Tibial artery (tissue), 4 donors: ENCODE measurements around the gene NPAS3.

Experiments used
- DNase-seq, 2 donors: peaks; one replicate each; pipeline ENCODE4 v3.0.0-alpha.2; 2019
- H3K27ac ChIP-seq, 2 donors: fragments of 200-600 bp; sonication (generic) in 1 of 2; 1 replicate in 1 of 2; 2 replicates in 1 of 2; pipeline ENCODE4 v1.5.1; 2018 to 2019; ENCODE audit warnings: mild to moderate bottlenecking in 1 of 2
- H3K27me3 ChIP-seq, 2 donors: fragments of 200-600 bp; sonication (generic) in 1 of 2; one replicate each; pipeline versions ENCODE4 v1.5.1 to v1.6.0; 2016 to 2019
- H3K36me3 ChIP-seq, 3 donors: fragments of 200-600 bp; sonication (generic) in 2 of 3; one replicate each; pipeline ENCODE4 v1.5.1; 2016 to 2019; ENCODE audit warnings: mild to moderate bottlenecking in 2 of 3
- H3K4me1 ChIP-seq, 4 donors: fragments of 200-600 bp; sonication (generic) in 2 of 4; 1 replicate in 3 of 4; 2 replicates in 1 of 4; pipeline ENCODE4 v1.5.1; 2016 to 2019
- H3K4me3 ChIP-seq, 2 donors: fragments of 200-600 bp; sonication (generic) in 1 of 2; 1 replicate in 1 of 2; 2 replicates in 1 of 2; pipeline ENCODE4 v1.5.1; 2018 to 2019; ENCODE audit warnings: mild to moderate bottlenecking in 2 of 2
- H3K9me3 ChIP-seq, 3 donors: fragments of 200-600 bp; sonication (generic) in 1 of 3; one replicate each; pipeline ENCODE4 v1.5.1; 2016 to 2019
- CTCF ChIP-seq, 2 experiments: fragments of 200-600 bp in 1 of 2; fragments of 450-650 bp in 1 of 2; IDR thresholded peaks; one replicate each; pipeline ENCODE4 v1.5.1; 2017 to 2019; ENCODE audit warnings: antibody characterized with exemption in 2 of 2, mild to moderate bottlenecking in 1 of 2, moderate library complexity in 1 of 2
- intact Hi-C: fragments of 100-400 bp; cut with DNase I; formaldehyde crosslinking; loops from one replicate; pipeline ENCODE4 v1.15.0; 2023; ENCODE audit warnings: low total_unique reads

The NPAS3 gene

GRCh38 chr14:32980902-32981501 lies 42.3 kb downstream of the NPAS3 start:
- H3K4me3 ChIP-seq: no peak overlapping the region
- intact Hi-C loops: no loop called here
- no peak overlapping the region for H3K27ac ChIP-seq
- no peak for TF ChIP-seq CTCF (IDR thresholded peaks at IDR 0.05)
- no peaks in the 10 kb centered on the region for H3K36me3 ChIP-seq
- no peaks in the 10 kb centered on the region for H3K9me3 ChIP-seq
- DNase-seq: no peak
- no peaks in the 10 kb centered on the region for H3K4me1 ChIP-seq
- no peaks in the 10 kb centered on the region for H3K27me3 ChIP-seq

DNA sequence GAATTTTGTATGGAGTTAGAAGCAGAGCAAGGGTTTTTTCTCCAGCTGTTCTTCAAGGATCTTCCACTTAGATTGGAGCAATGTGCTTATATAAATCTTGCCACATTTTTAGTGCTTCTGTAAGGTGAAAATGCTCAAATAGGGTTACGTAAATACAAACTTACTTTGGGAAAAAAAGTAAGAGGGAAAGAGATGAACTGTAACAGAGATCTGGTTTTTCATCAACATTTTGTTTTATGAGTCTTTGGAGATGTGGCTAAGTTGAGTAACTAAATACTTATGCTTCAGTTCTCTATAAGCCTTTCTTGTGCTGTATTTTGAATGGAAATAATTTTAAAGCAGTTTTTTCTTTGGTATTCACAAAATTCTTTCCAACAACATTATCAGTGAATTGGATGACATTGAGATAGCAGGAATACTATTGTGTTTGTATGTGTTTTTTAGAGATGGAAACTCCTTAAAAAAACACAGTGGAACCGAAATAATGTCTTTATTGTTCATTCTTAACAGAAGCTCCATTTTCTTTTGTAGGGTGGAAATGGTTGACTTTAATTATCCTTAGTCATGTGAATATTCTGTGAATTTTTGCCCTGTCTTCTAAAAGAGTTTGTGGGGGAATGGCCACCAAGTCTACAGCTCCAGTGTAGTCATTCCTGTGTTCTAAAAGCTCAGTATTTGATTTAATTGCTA lies 45.7 kb downstream of the NPAS3 start:
- H3K4me1 ChIP-seq: no peaks in the 10 kb centered on the region
- H3K27me3 ChIP-seq: no peaks in the 10 kb centered on the region
- no peak overlapping the region for H3K27ac ChIP-seq
- intact Hi-C loops: no loop called here
- H3K9me3 ChIP-seq: no peaks in the 10 kb centered on the region
- no peak overlapping the region for H3K4me3 ChIP-seq
- DNase-seq: no peak
- no peak for TF ChIP-seq CTCF (IDR thresholded peaks at IDR 0.05)
- no peaks in the 10 kb centered on the region for H3K36me3 ChIP-seq

DNA sequence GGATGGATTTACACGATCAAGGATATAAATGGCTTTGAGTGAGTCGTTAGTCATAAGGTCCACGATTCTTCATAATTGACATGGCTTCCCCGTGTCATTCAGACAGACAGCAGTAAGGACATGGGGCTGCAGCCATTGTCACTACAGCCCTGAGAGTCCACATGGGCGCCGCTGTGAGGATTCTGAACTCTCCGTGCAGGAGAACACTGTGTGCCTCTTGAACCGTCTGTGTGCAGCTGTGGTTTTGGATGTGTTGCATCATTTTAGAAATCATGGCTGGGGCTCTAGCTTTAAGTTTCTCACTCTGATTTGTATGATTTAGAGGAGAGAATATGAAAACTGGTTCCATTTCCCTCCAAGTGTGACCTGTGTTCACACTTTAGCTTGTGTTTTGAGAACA lies 47.2 kb downstream of the NPAS3 start:
- no peak overlapping the region for H3K4me3 ChIP-seq
- no peak overlapping the region for H3K27ac ChIP-seq
- H3K9me3 ChIP-seq: no peaks in the 10 kb centered on the region
- DNase-seq: no peak
- H3K36me3 ChIP-seq: no peaks in the 10 kb centered on the region
- no peak for TF ChIP-seq CTCF (IDR thresholded peaks at IDR 0.05)
- no peaks in the 10 kb centered on the region for H3K4me1 ChIP-seq
- no peaks in the 10 kb centered on the region for H3K27me3 ChIP-seq
- intact Hi-C loops: no loop called here

GRCh38 chr14:32986791-32987540 lies 48.3 kb downstream of the NPAS3 start:
- intact Hi-C loops: no loop called here
- Histone ChIP-seq H3K27me3 (no peaks in the 10 kb centered on the region), H3K9me3 (no peaks in the 10 kb centered on the region), H3K27ac (no peak overlapping the region), H3K4me1 (no peaks in the 10 kb centered on the region), H3K36me3 (no peaks in the 10 kb centered on the region), H3K4me3 (no peak overlapping the region)
- TF ChIP-seq CTCF (IDR thresholded peaks at IDR 0.05): no peak
- DNase-seq: no peak

- intact Hi-C loops: no loop called here
- no peak overlapping the region for H3K4me3 ChIP-seq
- no peak overlapping the region for H3K27ac ChIP-seq
- H3K36me3 ChIP-seq: no peaks in the 10 kb centered on the region
- no peak for DNase-seq
- TF ChIP-seq CTCF (IDR thresholded peaks at IDR 0.05): no peak
- H3K4me1 ChIP-seq: no peaks in the 10 kb centered on the region
- no peaks in the 10 kb centered on the region for H3K9me3 ChIP-seq
- no peaks in the 10 kb centered on the region for H3K27me3 ChIP-seq
Observed at GRCh38 chr14:32991691-32992090, 53.0 kb downstream of the NPAS3 start.
